HG03095 (cell line): ENCODE measurements around the gene ASB5.

Source experiments
- ATAC-seq: cut with Tn5 transposase; IDR thresholded peaks from one replicate; pipeline ENCODE4 v1.9.1; 2021; ENCODE audit warnings: moderate library complexity; ENCODE audit not compliant: unreplicated experiment

The ASB5 gene

GRCh38 chr4:176185051-176185450, 84.0 kb downstream of the ASB5 start:
- ATAC-seq, result no peak
